ENCODE results near the gene PPP4R4.

Gene PPP4R4

DNA sequence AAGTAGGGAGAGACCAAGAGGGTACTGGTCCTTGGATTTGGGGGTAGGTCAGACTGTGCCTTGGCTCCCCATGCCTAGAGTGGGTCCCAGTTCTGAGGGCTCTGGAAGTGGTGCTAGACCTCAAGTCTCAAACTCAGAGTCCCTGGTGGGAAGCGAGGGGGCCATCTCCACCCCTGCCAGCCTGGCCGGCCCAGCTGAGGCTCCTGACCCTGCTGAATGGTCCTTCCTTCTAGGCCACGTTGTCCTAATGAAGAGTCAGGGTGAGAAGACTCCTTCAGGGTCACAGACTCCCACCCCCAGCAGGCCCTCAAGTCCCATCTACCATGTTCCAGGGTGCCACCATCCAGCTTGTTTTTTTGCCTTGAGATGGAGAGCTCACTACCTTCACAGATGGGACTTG, 136.1 kb downstream of the PPP4R4 start:
- H3K9ac ChIP-seq (ENCODE audit: low read length), result no peak overlapping the region
- H3K36me3 ChIP-seq (ENCODE audit: insufficient read depth, low read length), result no peaks in the 10 kb centered on the region
- TF ChIP-seq, protein P1, sequence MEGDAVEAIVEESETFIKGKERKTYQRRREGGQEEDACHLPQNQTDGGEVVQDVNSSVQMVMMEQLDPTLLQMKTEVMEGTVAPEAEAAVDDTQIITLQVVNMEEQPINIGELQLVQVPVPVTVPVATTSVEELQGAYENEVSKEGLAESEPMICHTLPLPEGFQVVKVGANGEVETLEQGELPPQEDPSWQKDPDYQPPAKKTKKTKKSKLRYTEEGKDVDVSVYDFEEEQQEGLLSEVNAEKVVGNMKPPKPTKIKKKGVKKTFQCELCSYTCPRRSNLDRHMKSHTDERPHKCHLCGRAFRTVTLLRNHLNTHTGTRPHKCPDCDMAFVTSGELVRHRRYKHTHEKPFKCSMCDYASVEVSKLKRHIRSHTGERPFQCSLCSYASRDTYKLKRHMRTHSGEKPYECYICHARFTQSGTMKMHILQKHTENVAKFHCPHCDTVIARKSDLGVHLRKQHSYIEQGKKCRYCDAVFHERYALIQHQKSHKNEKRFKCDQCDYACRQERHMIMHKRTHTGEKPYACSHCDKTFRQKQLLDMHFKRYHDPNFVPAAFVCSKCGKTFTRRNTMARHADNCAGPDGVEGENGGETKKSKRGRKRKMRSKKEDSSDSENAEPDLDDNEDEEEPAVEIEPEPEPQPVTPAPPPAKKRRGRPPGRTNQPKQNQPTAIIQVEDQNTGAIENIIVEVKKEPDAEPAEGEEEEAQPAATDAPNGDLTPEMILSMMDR (IDR thresholded peaks at IDR 0.05; ENCODE audit: low read length), result no peak
- no peak for TF ChIP-seq EZH2 (IDR thresholded peaks at IDR 0.05; ENCODE audit: borderline replicate concordance, low read length)
- H3K9me2 ChIP-seq (ENCODE audit: low read depth, low read length), result no peaks in the 10 kb centered on the region
- H3F3A ChIP-seq (ENCODE audit: insufficient read depth, low read length), result no peaks in the 10 kb centered on the region
- no peak overlapping the region for H3K4me2 ChIP-seq (ENCODE audit: low read length)
- no peaks in the 10 kb centered on the region for H4K20me1 ChIP-seq (ENCODE audit: insufficient read depth, low read length)
- H3K79me2 ChIP-seq (ENCODE audit: insufficient read depth, low read length), result no peaks in the 10 kb centered on the region
- H3K27me3 ChIP-seq (ENCODE audit: insufficient read depth, low read length), result no peaks in the 10 kb centered on the region
- no peaks in the 10 kb centered on the region for H3K4me1 ChIP-seq (ENCODE audit: insufficient read depth, low read length, severe bottlenecking)
- no peaks in the 10 kb centered on the region for H3K9me3 ChIP-seq (ENCODE audit: low read length)
- no peak overlapping the region for H2AFZ ChIP-seq (ENCODE audit: low read length)
- no peak overlapping the region for H3K4me3 ChIP-seq (ENCODE audit: low read depth, low read length, poor library complexity, severe bottlenecking)
- H3K27ac ChIP-seq (ENCODE audit: low read depth, low read length, poor library complexity, severe bottlenecking), result no peak overlapping the region

- Histone ChIP-seq H3K4me2 (ENCODE audit: low read length) (no peak overlapping the region), H3K79me2 (ENCODE audit: insufficient read depth, low read length) (no peaks in the 10 kb centered on the region), H3K4me3 (ENCODE audit: low read depth, low read length, poor library complexity, severe bottlenecking) (no peak overlapping the region), H3K9me3 (ENCODE audit: low read length) (no peaks in the 10 kb centered on the region), H4K20me1 (ENCODE audit: insufficient read depth, low read length) (no peaks in the 10 kb centered on the region), H3F3A (ENCODE audit: insufficient read depth, low read length) (no peaks in the 10 kb centered on the region), H2AFZ (ENCODE audit: low read length) (no peak overlapping the region), H3K9me2 (ENCODE audit: low read depth, low read length) (no peaks in the 10 kb centered on the region), H3K27me3 (ENCODE audit: insufficient read depth, low read length) (no peaks in the 10 kb centered on the region), H3K27ac (ENCODE audit: low read depth, low read length, poor library complexity, severe bottlenecking) (no peak overlapping the region), H3K36me3 (ENCODE audit: insufficient read depth, low read length) (no peaks in the 10 kb centered on the region), H3K9ac (ENCODE audit: low read length) (no peak overlapping the region), H3K4me1 (ENCODE audit: insufficient read depth, low read length, severe bottlenecking) (no peaks in the 10 kb centered on the region)
- no peak for TF ChIP-seq EZH2 (IDR thresholded peaks at IDR 0.05; ENCODE audit: borderline replicate concordance, low read length)
- TF ChIP-seq, protein P1 (IDR thresholded peaks at IDR 0.05; ENCODE audit: low read length), result no peak
These were observed 138.5 kb downstream of the PPP4R4 start for GRCh38 chr14:94312481-94313246.

- no peaks in the 10 kb centered on the region for H3K9me2 ChIP-seq (ENCODE audit: low read depth, low read length)
- no peaks in the 10 kb centered on the region for H3K9me3 ChIP-seq (ENCODE audit: low read length)
- no peak overlapping the region for H3K9ac ChIP-seq (ENCODE audit: low read length)
- no peak overlapping the region for H3K4me3 ChIP-seq (ENCODE audit: low read depth, low read length, poor library complexity, severe bottlenecking)
- H3K4me1 ChIP-seq (ENCODE audit: insufficient read depth, low read length, severe bottlenecking), result no peaks in the 10 kb centered on the region
- H3K27me3 ChIP-seq (ENCODE audit: insufficient read depth, low read length), result no peaks in the 10 kb centered on the region
- no peaks in the 10 kb centered on the region for H3K79me2 ChIP-seq (ENCODE audit: insufficient read depth, low read length)
- TF ChIP-seq, protein P1 (IDR thresholded peaks at IDR 0.05; ENCODE audit: low read length), result no peak
- no peak overlapping the region for H3K27ac ChIP-seq (ENCODE audit: low read depth, low read length, poor library complexity, severe bottlenecking)
- no peaks in the 10 kb centered on the region for H4K20me1 ChIP-seq (ENCODE audit: insufficient read depth, low read length)
- no peak overlapping the region for H2AFZ ChIP-seq (ENCODE audit: low read length)
- H3K4me2 ChIP-seq (ENCODE audit: low read length), result no peak overlapping the region
- H3F3A ChIP-seq (ENCODE audit: insufficient read depth, low read length), result no peaks in the 10 kb centered on the region
- H3K36me3 ChIP-seq (ENCODE audit: insufficient read depth, low read length), result no peaks in the 10 kb centered on the region
These were observed 140.0 kb downstream of the PPP4R4 start for GRCh38 chr14:94313991-94314655.

All from OCI-LY1 (cell line).